Colonic mucosa (tissue), 4 donors: ENCODE measurements around the gene KLRK1. TPM values are rescaled to one million over a fixed set of nuclear protein-coding genes. Genes with fewer than 3 reads are reported as not detected.
"Not testable (repeated sequence)": the region's sequence is repeated elsewhere in the genome, so short reads cannot be mapped to it uniquely, and the experiment has no call there.

Experiments
- DNase-seq: peaks from one replicate; pipeline ENCODE4 v3.0.0-alpha.2; 2020
- H3K27ac ChIP-seq: fragments of 200-600 bp; one replicate; pipeline ENCODE4 v1.8.0; 2021
- H3K27me3 ChIP-seq: fragments of 200-600 bp; one replicate; pipeline ENCODE4 v1.8.0; 2021
- H3K36me3 ChIP-seq: fragments of 200-600 bp; one replicate; pipeline ENCODE4 v1.8.0; 2021
- H3K4me1 ChIP-seq: fragments of 200-600 bp; one replicate; pipeline ENCODE4 v1.8.0; 2021; ENCODE audit warnings: mild to moderate bottlenecking
- H3K4me3 ChIP-seq: fragments of 200-600 bp; one replicate; pipeline ENCODE4 v1.8.0; 2021
- H3K9ac ChIP-seq, 2 donors: one replicate each; pipeline ENCODE4 v1.7.0; 2013; ENCODE audit warnings: control low read depth in 2 of 2, low read depth in 2 of 2, low read length in 2 of 2
- H3K9me3 ChIP-seq: fragments of 200-600 bp; one replicate; pipeline ENCODE4 v1.8.0; 2021
- CTCF ChIP-seq: fragments of 200-600 bp; IDR thresholded peaks from one replicate; pipeline ENCODE4 v1.8.0; 2022; ENCODE audit warnings: antibody characterized with exemption, mild to moderate bottlenecking
- intact Hi-C: fragments of 100-400 bp; cut with DNase I; formaldehyde crosslinking; loops from one replicate; pipeline ENCODE4 v1.14.1; 2022
- total RNA-seq, 2 donors: library from RNA; stranded (reverse); fragmentation: NEBNext Ultra II Directional in 1 of 2; extraction: Animal tissue kit (Norgen Biotek cat#: 25700) in 1 of 2; gene quantifications; one replicate each; pipeline ENCODE4 v1.2.1, GENCODE V29; 2021
- donor health status: healthy.
- donor health status: DM: no; HTN: no; CAD: no.
- donor health status: DM: no; HTN: no; CAD: no.

Gene KLRK1
- total RNA-seq, 2 donors from 2014 or later, result 1.1 to 1.6 TPM

DNA sequence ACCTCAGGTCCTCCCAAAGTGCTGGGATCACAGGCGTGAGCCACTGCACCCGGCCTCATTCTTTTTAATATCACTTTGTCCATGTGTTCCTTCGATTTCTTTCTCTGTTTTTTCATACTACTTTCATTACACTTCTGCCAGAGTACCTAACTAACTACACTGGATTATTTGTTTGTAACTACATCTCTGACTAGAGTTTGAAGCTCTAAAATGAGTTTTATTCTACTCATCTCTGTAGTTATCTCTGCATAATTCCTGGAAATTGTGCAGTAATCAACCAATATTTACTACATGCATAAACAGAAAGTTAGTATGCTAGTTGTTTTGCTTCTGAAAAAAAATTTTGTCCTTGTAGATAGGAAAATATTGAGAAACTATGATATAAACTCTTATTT, 15.2 kb downstream of the KLRK1 start:
- Histone ChIP-seq H3K27ac (no peak overlapping the region), H3K4me3 (no peak overlapping the region), H3K9ac (no peak overlapping the region), H3K9me3 (no peaks in the 10 kb centered on the region), H3K36me3 (no peaks in the 10 kb centered on the region), H3K4me1 (no peaks in the 10 kb centered on the region), H3K27me3 (no peaks in the 10 kb centered on the region)
- DNase-seq, result no peak
- intact Hi-C loops, result no loop called here
- TF ChIP-seq CTCF, result no peak

GRCh38 chr12:10372559-10372958, 17.3 kb downstream of the KLRK1 start:
- DNase-seq, result peak; percentile 84
- intact Hi-C loops, result no loop called here

DNA sequence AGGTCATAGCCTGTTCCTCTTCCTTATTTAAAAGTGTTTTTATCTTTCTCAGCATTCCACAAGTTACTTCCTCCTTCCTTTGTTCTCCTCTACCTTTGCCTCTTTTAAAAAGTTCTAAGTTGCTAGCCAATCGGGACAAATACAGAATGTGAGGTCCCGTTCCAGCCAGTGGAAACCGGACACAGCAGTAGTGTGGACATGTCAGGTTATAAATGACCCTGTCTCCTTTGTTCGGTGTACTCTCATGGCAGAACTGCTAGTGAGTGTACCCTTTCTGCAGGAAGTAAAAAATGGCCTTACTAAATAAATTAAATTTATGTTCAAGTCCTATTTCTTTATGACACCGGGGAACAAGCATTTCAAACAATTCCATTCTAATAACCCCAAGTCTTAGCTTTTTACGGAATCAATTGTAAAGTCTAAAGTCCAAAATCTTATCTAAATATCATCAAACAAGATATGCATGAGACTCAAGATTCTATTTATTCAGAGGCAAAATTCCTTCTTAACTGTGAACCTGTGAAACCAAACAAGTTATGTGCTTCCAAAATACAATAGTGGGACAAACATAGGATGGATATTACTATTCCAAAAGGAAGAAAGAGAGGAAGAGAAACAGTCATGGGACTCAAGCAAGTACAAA, 17.8 kb downstream of the KLRK1 start:
- H3K4me1 ChIP-seq, H3K4me3 ChIP-seq, H3K36me3 ChIP-seq, DNase-seq, H3K9me3 ChIP-seq, H3K27me3 ChIP-seq, intact Hi-C loops: not testable (repeated sequence)
- peak overlapping the region; percentile 80 for H3K27ac ChIP-seq
- peak overlapping the region in 1 of 2 donors; percentile 3 for H3K9ac ChIP-seq

More at GRCh38 chr12:10372559-10372958, 17.3 kb downstream of the KLRK1 start:
- Histone ChIP-seq H3K4me3 (no peak overlapping the region), H3K9ac (peak overlapping the region in 1 of 2 donors; percentile 3), H3K4me1 (no peaks in the 10 kb centered on the region), H3K27me3 (no peaks in the 10 kb centered on the region), H3K27ac (peak overlapping the region; percentile 80), H3K36me3 (no peaks in the 10 kb centered on the region), H3K9me3 (no peaks in the 10 kb centered on the region)
- no peak for TF ChIP-seq CTCF

- no peak for TF ChIP-seq CTCF
- Histone ChIP-seq H3K4me3 (no peak overlapping the region), H3K9ac (no peak overlapping the region), H3K27ac (no peak overlapping the region), H3K4me1 (no peaks in the 10 kb centered on the region), H3K36me3 (no peaks in the 10 kb centered on the region), H3K27me3 (no peaks in the 10 kb centered on the region), H3K9me3 (no peaks in the 10 kb centered on the region)
- intact Hi-C loops, result no loop called here
- no peak for DNase-seq
Observed at GRCh38 chr12:10369557-10370415, 20.1 kb downstream of the KLRK1 start.

GRCh38 chr12:10368206-10369171, 21.4 kb downstream of the KLRK1 start:
- no peak overlapping the region for H3K9ac ChIP-seq
- H3K27ac ChIP-seq, result no peak overlapping the region
- no peaks in the 10 kb centered on the region for H3K4me1 ChIP-seq
- H3K9me3 ChIP-seq, result no peaks in the 10 kb centered on the region
- no peak for DNase-seq
- intact Hi-C loops, result no loop called here
- H3K36me3 ChIP-seq, result no peaks in the 10 kb centered on the region
- no peaks in the 10 kb centered on the region for H3K27me3 ChIP-seq
- no peak overlapping the region for H3K4me3 ChIP-seq
- no peak for TF ChIP-seq CTCF

- H3K27ac ChIP-seq, intact Hi-C loops, H3K4me3 ChIP-seq: not testable (repeated sequence)
Observed at GRCh38 chr12:10367714-10368113, 22.1 kb downstream of the KLRK1 start.

More at GRCh38 chr12:10367714-10368113, 22.1 kb downstream of the KLRK1 start:
- not testable (repeated sequence) for DNase-seq, H3K27me3 ChIP-seq, H3K9me3 ChIP-seq, H3K4me1 ChIP-seq, H3K9ac ChIP-seq, H3K36me3 ChIP-seq
